Measurements from ENCODE around the gene DHTKD1.

The DHTKD1 gene, protein sequence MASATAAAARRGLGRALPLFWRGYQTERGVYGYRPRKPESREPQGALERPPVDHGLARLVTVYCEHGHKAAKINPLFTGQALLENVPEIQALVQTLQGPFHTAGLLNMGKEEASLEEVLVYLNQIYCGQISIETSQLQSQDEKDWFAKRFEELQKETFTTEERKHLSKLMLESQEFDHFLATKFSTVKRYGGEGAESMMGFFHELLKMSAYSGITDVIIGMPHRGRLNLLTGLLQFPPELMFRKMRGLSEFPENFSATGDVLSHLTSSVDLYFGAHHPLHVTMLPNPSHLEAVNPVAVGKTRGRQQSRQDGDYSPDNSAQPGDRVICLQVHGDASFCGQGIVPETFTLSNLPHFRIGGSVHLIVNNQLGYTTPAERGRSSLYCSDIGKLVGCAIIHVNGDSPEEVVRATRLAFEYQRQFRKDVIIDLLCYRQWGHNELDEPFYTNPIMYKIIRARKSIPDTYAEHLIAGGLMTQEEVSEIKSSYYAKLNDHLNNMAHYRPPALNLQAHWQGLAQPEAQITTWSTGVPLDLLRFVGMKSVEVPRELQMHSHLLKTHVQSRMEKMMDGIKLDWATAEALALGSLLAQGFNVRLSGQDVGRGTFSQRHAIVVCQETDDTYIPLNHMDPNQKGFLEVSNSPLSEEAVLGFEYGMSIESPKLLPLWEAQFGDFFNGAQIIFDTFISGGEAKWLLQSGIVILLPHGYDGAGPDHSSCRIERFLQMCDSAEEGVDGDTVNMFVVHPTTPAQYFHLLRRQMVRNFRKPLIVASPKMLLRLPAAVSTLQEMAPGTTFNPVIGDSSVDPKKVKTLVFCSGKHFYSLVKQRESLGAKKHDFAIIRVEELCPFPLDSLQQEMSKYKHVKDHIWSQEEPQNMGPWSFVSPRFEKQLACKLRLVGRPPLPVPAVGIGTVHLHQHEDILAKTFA

GRCh38 chr10:12068449-12069269 is at the start of gene DHTKD1:
TSS of gene DHTKD1 (plus strand) at chr10:12068954. CDS start at chr10:12069034, 80 bp downstream.
- CTCF ChIA-PET = interaction anchor here (0.5 to 1.1 kb wide), 3 partner anchors 10 to 1035 kb away, joined by 4 to 9 read pairs (median 6); no protein-coding TSS in a partner anchor
- TF ChIP-seq ZEB2 (tag by site-specific recombination; IDR thresholded peaks at IDR 0.05) = peak; percentile 68
- TF ChIP-seq ZSCAN30 (tag by site-specific recombination; IDR thresholded peaks at IDR 0.05) = peak; percentile 48
- peak; percentile 89 for TF ChIP-seq ZNF76 (tag by site-specific recombination; IDR thresholded peaks at IDR 0.05; ENCODE audit: borderline replicate concordance, low read depth)
- TF ChIP-seq ZNF639 (tag by site-specific recombination; IDR thresholded peaks at IDR 0.05) = 0 out of 2 replicates have a peak, but pooled peaks have one; percentile 12
- TF ChIP-seq YY1 (tag by site-specific recombination; IDR thresholded peaks at IDR 0.05) = peak; percentile 85
- TF ChIP-seq ZNF610 (tag by site-specific recombination; IDR thresholded peaks at IDR 0.05; ENCODE audit: borderline replicate concordance) = no peak
- TF ChIP-seq INSM2 (tag by site-specific recombination; IDR thresholded peaks at IDR 0.05) = no peak
- peak; percentile 58 for TF ChIP-seq PATZ1 (tag by site-specific recombination; IDR thresholded peaks at IDR 0.05)
- peak; percentile 79; the same call in 1 of the 2 replicates for TF ChIP-seq ZBTB44 (tag by site-specific recombination; IDR thresholded peaks at IDR 0.05)
- TF ChIP-seq ZNF518A (tag by site-specific recombination; conservative IDR thresholded peaks at IDR 0.05; ENCODE audit: low read depth) = no peak; the same call in none of the 2 replicates
- TF ChIP-seq PRDM4 (tag by site-specific recombination; IDR thresholded peaks at IDR 0.05) = 0 out of 2 replicates have a peak, but pooled peaks have one; percentile 9
- TF ChIP-seq ZBTB6 (tag by site-specific recombination; IDR thresholded peaks at IDR 0.05) = no peak
- TF ChIP-seq ZBTB8A (tag by site-specific recombination; IDR thresholded peaks at IDR 0.05) = peak; percentile 48; the same call in 1 of the 2 replicates
- peak; percentile 100 for TF ChIP-seq KLF10 (tag by site-specific recombination; IDR thresholded peaks at IDR 0.05)

More at GRCh38 chr10:12068449-12069269, at the start of gene DHTKD1:
- Histone ChIP-seq H3K36me3 (ENCODE audit: control insufficient read depth in 2 of 2, insufficient read depth in 1 of 2, low read length in 2 of 2) (peaks cover 0 to 3% of the 10 kb centered on the region in 2 experiments; a peak in 1 of 3 replicates), H3K27ac (ENCODE audit: extremely low read depth, low read depth, low read length) (peak within 1 kb of the TSS; percentile 90), H3K9me3 (ENCODE audit: control insufficient read depth, insufficient read depth, low read depth, low read length) (no peaks in the 10 kb centered on the region), H3K4me3 (ENCODE audit: low read depth, low read length) (peak within 1 kb of the TSS; percentile 73), H3K4me1 (ENCODE audit: control insufficient read depth, insufficient read depth, low read length) (no peaks in the 10 kb centered on the region)
- POLR2A ChIA-PET = interaction anchor here (0.6 to 5.2 kb wide), 7 partner anchors 16 to 164 kb away, joined by 3 to 40 read pairs (median 5); partner anchors contain the start of genes CDC123, NUDT5 and UPF2
